GM12891 (cell line): ENCODE measurements around the gene CNOT2.

Experiments used
- POLR2A ChIP-seq: IDR thresholded peaks from 2 replicates; pipeline ENCODE4 v1.6.1; 2011; ENCODE audit warnings: low read depth, low read length, control low read depth
- POLR2AphosphoS5 ChIP-seq: IDR thresholded peaks from 2 replicates; pipeline ENCODE4 v1.6.1; 2011; ENCODE audit warnings: low read depth, low read length, control low read depth

GRCh38 chr12:70393787-70394499, 150.7 kb downstream of the CNOT2 start:
- TF ChIP-seq POLR2AphosphoS5 (no peak), POLR2A (no peak)
